GM13976 (cell line): ENCODE data around the gene RPL31.
"Not testable (repeated sequence)": the region's sequence is repeated elsewhere in the genome, so short reads cannot be mapped to it uniquely, and the experiment has no call there.

Experiments
- DNase-seq: peaks from one replicate; pipeline ENCODE4 v3.0.0; 2012; ENCODE audit warnings: low spot score
- CTCF ChIP-seq: IDR thresholded peaks from 2 replicates; pipeline ENCODE4 v1.5.1; 2012; ENCODE audit warnings: borderline replicate concordance, mild to moderate bottlenecking; ENCODE audit not compliant: insufficient read depth; ENCODE audit errors: extremely low read depth, missing control alignments, control extremely low read depth
- in situ Hi-C: fragments of 300-500 bp; cut with MboI; formaldehyde crosslinking; loops from one replicate; pipeline ENCODE4 v1.12.0; 2022; ENCODE audit warnings: low sequenced_read_pairs, mixed read lengths, inconsistent platforms; ENCODE audit not compliant: unreplicated experiment

The RPL31 gene

GRCh38 chr2:101047774-101048173 is 45.7 kb downstream of the RPL31 start:
- no peak for DNase-seq
- no peak for TF ChIP-seq CTCF
- in situ Hi-C loops, result no loop called here

- in situ Hi-C loops, result no loop called here
- no peak for TF ChIP-seq CTCF
- DNase-seq, result no peak
Measured at GRCh38 chr2:101048756-101049155, 46.7 kb downstream of the RPL31 start.

DNA sequence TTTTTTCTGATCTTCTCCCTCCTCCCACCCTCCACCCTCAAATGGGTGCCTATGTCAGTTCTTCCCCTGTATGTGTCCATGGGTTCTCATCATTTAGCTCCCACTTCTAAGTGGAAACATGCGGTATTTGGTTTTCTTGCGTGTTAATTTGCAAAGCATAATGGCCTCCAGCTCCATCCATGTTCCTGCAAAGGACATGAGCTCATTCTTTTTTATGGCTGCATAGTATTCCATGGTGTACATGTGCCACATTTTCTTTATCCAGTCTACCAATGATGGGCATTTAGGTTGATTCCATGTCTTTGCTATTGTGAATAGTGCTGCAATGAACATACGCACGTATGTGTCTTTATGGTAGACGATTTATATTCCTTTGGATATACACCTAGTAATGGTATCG is 48.8 kb downstream of the RPL31 start:
- in situ Hi-C loops, DNase-seq: not testable (repeated sequence)

- TF ChIP-seq CTCF, result no peak
- DNase-seq, result no peak
- in situ Hi-C loops, result no loop called here
Measured at GRCh38 chr2:101052147-101052546, 50.1 kb downstream of the RPL31 start.

DNA sequence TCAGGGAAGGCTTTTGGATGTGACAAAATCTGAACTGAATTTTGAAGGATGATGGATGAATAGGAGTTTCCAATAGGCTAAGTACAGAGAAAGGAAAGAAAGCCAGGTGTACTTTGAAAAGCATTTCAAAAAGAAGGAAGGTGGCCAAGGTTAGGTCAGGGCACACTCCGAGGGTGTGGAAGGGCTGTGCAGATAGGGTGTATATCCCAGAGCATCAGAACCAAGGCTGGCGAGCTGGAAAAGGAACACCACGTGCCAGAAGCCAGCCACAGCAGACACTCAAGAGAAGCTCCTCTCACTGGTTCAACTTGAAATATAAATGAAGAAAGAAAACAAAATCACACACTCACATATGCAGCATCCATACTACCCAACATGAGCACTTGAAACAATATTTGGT is 51.0 kb downstream of the RPL31 start:
- DNase-seq, result no peak
- no peak for TF ChIP-seq CTCF
- in situ Hi-C loops, result no loop called here
